ENCODE results near the gene SNAPC4.

The SNAPC4 gene

GRCh38 chr9:136391737-136392537 is 8.0 kb downstream of the SNAPC4 start:
- H3K4me3 ChIP-seq (ENCODE audit: control insufficient read depth, low read depth, low read length) = no peak overlapping the region
- no peak for TF ChIP-seq CTCF (conservative IDR thresholded peaks at IDR 0.05; ENCODE audit: control insufficient read depth, insufficient read depth, low read depth, low read length)

GRCh38 chr9:136389396-136389795 is 10.6 kb downstream of the SNAPC4 start:
- H3K4me3 ChIP-seq (ENCODE audit: control insufficient read depth, low read depth, low read length) = no peak overlapping the region
- no peak for DNase-seq (ENCODE audit: low read depth)
- TF ChIP-seq CTCF (conservative IDR thresholded peaks at IDR 0.05; ENCODE audit: control insufficient read depth, insufficient read depth, low read depth, low read length) = no peak

More at GRCh38 chr9:136391737-136392537, 8.0 kb downstream of the SNAPC4 start:
- no peak for DNase-seq (ENCODE audit: low read depth)

- no peak for TF ChIP-seq CTCF (conservative IDR thresholded peaks at IDR 0.05; ENCODE audit: control insufficient read depth, insufficient read depth, low read depth, low read length)
- DNase-seq (ENCODE audit: low read depth) = no peak
- H3K4me3 ChIP-seq (ENCODE audit: control insufficient read depth, low read depth, low read length) = no peak overlapping the region
Measured at GRCh38 chr9:136387217-136387616, 12.8 kb downstream of the SNAPC4 start.

- H3K4me3 ChIP-seq (ENCODE audit: control insufficient read depth, low read depth, low read length) = no peak overlapping the region
- no peak for TF ChIP-seq CTCF (conservative IDR thresholded peaks at IDR 0.05; ENCODE audit: control insufficient read depth, insufficient read depth, low read depth, low read length)
- DNase-seq (ENCODE audit: low read depth) = peak; percentile 18
Measured at GRCh38 chr9:136386018-136386417, 14.0 kb downstream of the SNAPC4 start.

- no peak for TF ChIP-seq CTCF (conservative IDR thresholded peaks at IDR 0.05; ENCODE audit: control insufficient read depth, insufficient read depth, low read depth, low read length)
- DNase-seq (ENCODE audit: low read depth) = no peak
- no peak overlapping the region for H3K4me3 ChIP-seq (ENCODE audit: control insufficient read depth, low read depth, low read length)
Measured at GRCh38 chr9:136385015-136385414, 15.0 kb downstream of the SNAPC4 start.

GRCh38 chr9:136383436-136383835 is 16.5 kb downstream of the SNAPC4 start:
- no peak for DNase-seq (ENCODE audit: low read depth)
- H3K4me3 ChIP-seq (ENCODE audit: control insufficient read depth, low read depth, low read length) = no peak overlapping the region
- no peak for TF ChIP-seq CTCF (conservative IDR thresholded peaks at IDR 0.05; ENCODE audit: control insufficient read depth, insufficient read depth, low read depth, low read length)

Measured in fibroblast of mammary gland (primary cell).